Activated T-cell treated with anti-CD3 and anti-CD28 coated beads, Interleukin-2, amount 50 U/mL, for 72 hours (primary cell): Measurements from ENCODE around the gene NOMO2. TPM values are rescaled to one million over a fixed set of nuclear protein-coding genes. Genes with fewer than 3 reads are reported as not detected.
A peak's percentile ranks its signal among the peaks of the same experiment; 100 is the strongest.
"Not testable (repeated sequence)": the region's sequence is repeated elsewhere in the genome, so short reads cannot be mapped to it uniquely, and the experiment has no call there.

Experiments used
- ATAC-seq, 2 donors: fragments of 150-1000 bp; cut with Tn5 transposase; replicated peaks in 1 of 2; 2 replicates each; pipeline ENCODE4 v1.10.0; 2021; ENCODE audit warnings: moderate library complexity in 2 of 2, mild to moderate bottlenecking in 1 of 2
- DNase-seq, 2 donors: peaks; one replicate each; pipeline ENCODE4 v3.0.0; 2021 to 2022; ENCODE audit warnings: mixed read lengths in 1 of 2
- H3K27ac Mint-ChIP-seq: one replicate; pipeline ENCODE4 v1.8.0; 2022; ENCODE audit warnings: mild to moderate bottlenecking, moderate library complexity, mixed read lengths
- H3K27me3 Mint-ChIP-seq: one replicate; pipeline ENCODE4 v1.8.0; 2022; ENCODE audit warnings: low read depth, mixed read lengths
- H3K36me3 Mint-ChIP-seq, 2 donors: one replicate each; pipeline ENCODE4 v1.8.0; 2022; ENCODE audit warnings: mixed read lengths in 2 of 2, mild to moderate bottlenecking in 1 of 2; ENCODE audit not compliant: insufficient read depth in 2 of 2
- H3K4me1 Mint-ChIP-seq: one replicate; pipeline ENCODE4 v1.8.0; 2022; ENCODE audit warnings: low read depth, mixed read lengths
- H3K4me3 Mint-ChIP-seq, 2 donors: one replicate each; pipeline ENCODE4 v1.8.0; 2022; ENCODE audit warnings: mild to moderate bottlenecking in 2 of 2, mixed read lengths in 2 of 2, moderate library complexity in 2 of 2
- H3K9me3 Mint-ChIP-seq, 2 donors: one replicate each; pipeline ENCODE4 v1.8.0; 2022; ENCODE audit warnings: mixed read lengths in 2 of 2
- total RNA-seq, 2 donors: library from RNA; stranded (reverse); gene quantifications; one replicate each; pipeline ENCODE4 v1.2.3, GENCODE V29; 2022

Gene NOMO2
- total RNA-seq, 2 donors from 2014 or later, result 79.1 to 93.7 TPM

- ATAC-seq, H3K36me3 Mint-ChIP-seq, DNase-seq, H3K27ac Mint-ChIP-seq, H3K4me3 Mint-ChIP-seq, H3K9me3 Mint-ChIP-seq, H3K27me3 Mint-ChIP-seq, H3K4me1 Mint-ChIP-seq: not testable (repeated sequence)
Measured at GRCh38 chr16:18526547-18526946, 35.4 kb downstream of the NOMO2 start.

- H3K36me3 Mint-ChIP-seq, H3K4me1 Mint-ChIP-seq, H3K4me3 Mint-ChIP-seq, ATAC-seq, H3K27ac Mint-ChIP-seq, H3K27me3 Mint-ChIP-seq, DNase-seq, H3K9me3 Mint-ChIP-seq: not testable (repeated sequence)
Measured at GRCh38 chr16:18525882-18526482, 35.9 kb downstream of the NOMO2 start.

- not testable (repeated sequence) for H3K9me3 Mint-ChIP-seq, H3K4me1 Mint-ChIP-seq, H3K27ac Mint-ChIP-seq, ATAC-seq, H3K27me3 Mint-ChIP-seq, H3K36me3 Mint-ChIP-seq, H3K4me3 Mint-ChIP-seq, DNase-seq
Measured at GRCh38 chr16:18522637-18523036, 39.3 kb downstream of the NOMO2 start.

- H3K4me1 Mint-ChIP-seq, result not testable (repeated sequence)
Measured at GRCh38 chr16:18521445-18522181, 40.3 kb downstream of the NOMO2 start.

GRCh38 chr16:18518536-18519283, 43.2 kb downstream of the NOMO2 start:
- not testable (repeated sequence) for ATAC-seq, H3K9me3 Mint-ChIP-seq, H3K4me3 Mint-ChIP-seq, H3K27me3 Mint-ChIP-seq, H3K36me3 Mint-ChIP-seq, DNase-seq, H3K27ac Mint-ChIP-seq, H3K4me1 Mint-ChIP-seq

More at GRCh38 chr16:18521445-18522181, 40.3 kb downstream of the NOMO2 start:
- not testable (repeated sequence) for H3K27me3 Mint-ChIP-seq, H3K4me3 Mint-ChIP-seq, H3K27ac Mint-ChIP-seq, DNase-seq, H3K9me3 Mint-ChIP-seq, ATAC-seq, H3K36me3 Mint-ChIP-seq

GRCh38 chr16:18498430-18498829, 63.5 kb downstream of the NOMO2 start:
- not testable (repeated sequence) for H3K36me3 Mint-ChIP-seq, H3K27ac Mint-ChIP-seq, H3K4me3 Mint-ChIP-seq, DNase-seq, H3K4me1 Mint-ChIP-seq, H3K9me3 Mint-ChIP-seq, H3K27me3 Mint-ChIP-seq
- peak; percentile 48 to 60 for ATAC-seq

- not testable (repeated sequence) for H3K36me3 Mint-ChIP-seq, H3K4me1 Mint-ChIP-seq
Measured at GRCh38 chr16:18497032-18497431, 64.9 kb downstream of the NOMO2 start.

GRCh38 chr16:18492118-18492897, 69.6 kb downstream of the NOMO2 start:
- H3K27ac Mint-ChIP-seq, H3K4me1 Mint-ChIP-seq, DNase-seq, H3K4me3 Mint-ChIP-seq, H3K27me3 Mint-ChIP-seq, H3K36me3 Mint-ChIP-seq, H3K9me3 Mint-ChIP-seq: not testable (repeated sequence)
- ATAC-seq, result peak in 1 of 2 donors; percentile 64

More at GRCh38 chr16:18497032-18497431, 64.9 kb downstream of the NOMO2 start:
- H3K9me3 Mint-ChIP-seq, H3K27me3 Mint-ChIP-seq, H3K27ac Mint-ChIP-seq, DNase-seq, ATAC-seq, H3K4me3 Mint-ChIP-seq: not testable (repeated sequence)

GRCh38 chr16:18436025-18436424, 125.9 kb downstream of the NOMO2 start:
- H3K9me3 Mint-ChIP-seq, ATAC-seq, H3K4me3 Mint-ChIP-seq, H3K36me3 Mint-ChIP-seq, H3K27ac Mint-ChIP-seq, H3K27me3 Mint-ChIP-seq, DNase-seq, H3K4me1 Mint-ChIP-seq: not testable (repeated sequence)

- not testable (repeated sequence) for H3K36me3 Mint-ChIP-seq, H3K4me3 Mint-ChIP-seq, DNase-seq, H3K27me3 Mint-ChIP-seq, H3K4me1 Mint-ChIP-seq, H3K9me3 Mint-ChIP-seq, H3K27ac Mint-ChIP-seq
- ATAC-seq, result peak; percentile 53 to 59
Measured at GRCh38 chr16:18415827-18416226, 146.1 kb downstream of the NOMO2 start.

GRCh38 chr16:18409532-18410293, 152.2 kb downstream of the NOMO2 start:
- peak in 1 of 2 donors; percentile 59 for ATAC-seq
- H3K4me3 Mint-ChIP-seq, H3K4me1 Mint-ChIP-seq, DNase-seq, H3K27ac Mint-ChIP-seq, H3K36me3 Mint-ChIP-seq, H3K9me3 Mint-ChIP-seq, H3K27me3 Mint-ChIP-seq: not testable (repeated sequence)

GRCh38 chr16:18401851-18402657, 159.8 kb downstream of the NOMO2 start:
- H3K4me1 Mint-ChIP-seq, H3K9me3 Mint-ChIP-seq, H3K27ac Mint-ChIP-seq, DNase-seq, H3K27me3 Mint-ChIP-seq, H3K4me3 Mint-ChIP-seq, H3K36me3 Mint-ChIP-seq: not testable (repeated sequence)
- ATAC-seq, result peak; percentile 82 to 90
